22Rv1 (cell line): Measurements from ENCODE around the gene TBC1D25.

Experiments
- H3K27ac ChIP-seq: fragments of 450-650 bp; 2 replicates; pipeline ENCODE4 v1.5.1; 2017
- CTCF ChIP-seq: fragments of 450-650 bp; IDR thresholded peaks from 2 replicates; pipeline ENCODE4 v1.5.1; 2017; ENCODE audit warnings: mild to moderate bottlenecking
- ZFX ChIP-seq: fragments of 450-650 bp; IDR thresholded peaks from 2 replicates; pipeline ENCODE4 v1.6.1; 2017; ENCODE audit warnings: antibody characterized with exemption, borderline replicate concordance

Gene TBC1D25

DNA sequence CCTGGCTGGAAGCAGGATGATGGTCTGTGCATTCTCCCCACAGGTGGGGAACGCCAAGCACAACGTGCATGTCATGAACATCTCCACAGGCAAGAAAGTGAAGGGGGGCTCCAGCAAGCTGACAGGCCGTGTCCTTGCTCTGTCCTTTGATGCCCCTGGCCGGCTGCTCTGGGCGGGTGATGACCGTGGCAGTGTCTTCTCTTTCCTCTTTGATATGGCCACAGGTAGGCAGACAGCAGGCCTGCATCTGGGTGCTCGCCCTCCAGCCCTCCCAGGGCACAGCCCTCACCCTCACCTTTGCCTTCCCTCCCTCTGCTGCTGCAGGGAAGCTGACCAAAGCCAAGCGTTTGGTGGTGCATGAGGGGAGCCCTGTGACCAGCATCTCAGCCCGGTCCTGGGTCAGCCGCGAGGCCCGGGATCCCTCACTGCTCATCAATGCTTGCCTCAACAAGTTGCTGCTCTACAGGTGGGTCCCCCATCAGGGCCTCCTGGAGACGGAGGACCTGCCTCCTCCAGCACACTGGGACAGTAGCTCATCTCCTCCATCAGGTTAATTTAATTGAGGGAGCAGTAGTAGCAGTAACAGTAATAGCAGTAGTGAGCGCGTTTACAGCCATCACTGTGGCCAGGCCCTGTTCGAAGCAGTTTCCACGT lies 62.4 kb downstream of the TBC1D25 start:
- H3K27ac ChIP-seq: no peak overlapping the region

GRCh38 chrX:48604701-48605100 lies 65.2 kb downstream of the TBC1D25 start:
- H3K27ac ChIP-seq: no peak overlapping the region
- TF ChIP-seq ZFX: no peak
- no peak for TF ChIP-seq CTCF

More for the DNA sequence above, 62.4 kb downstream of the TBC1D25 start:
- TF ChIP-seq CTCF: no peak
- TF ChIP-seq ZFX: no peak

DNA sequence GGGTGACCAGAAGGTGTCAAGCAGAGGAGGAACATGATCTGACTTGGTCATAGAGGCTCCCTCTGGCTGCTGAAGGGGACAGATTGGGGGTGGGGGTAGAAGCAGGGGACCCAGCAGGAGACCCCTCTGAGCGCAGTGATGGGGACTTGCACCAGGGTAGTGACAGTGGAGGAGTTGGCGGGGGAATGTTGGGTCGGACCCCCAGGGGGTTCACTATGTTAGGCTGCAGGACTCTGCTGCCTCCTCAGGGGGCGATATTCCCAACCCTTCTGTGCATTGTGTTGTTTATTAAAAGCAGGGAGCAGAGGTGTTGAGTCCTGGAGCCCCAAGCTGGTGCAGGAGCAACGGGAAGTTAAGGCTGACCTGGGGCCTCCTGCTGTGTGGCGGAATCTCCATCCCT lies 66.6 kb downstream of the TBC1D25 start:
- 0 out of 2 replicates have a peak, but pooled peaks have one; percentile 11 for TF ChIP-seq CTCF
- no peak for TF ChIP-seq ZFX
- no peak overlapping the region for H3K27ac ChIP-seq

GRCh38 chrX:48611703-48612102 lies 72.2 kb downstream of the TBC1D25 start:
- no peak overlapping the region for H3K27ac ChIP-seq
- TF ChIP-seq CTCF: no peak
